GF-D8 (cell line): ENCODE data around the gene FAM227B.
A peak's percentile ranks its signal among the peaks of the same experiment; 100 is the strongest.
"Not testable (repeated sequence)": the region's sequence is repeated elsewhere in the genome, so short reads cannot be mapped to it uniquely, and the experiment has no call there.

ENCODE experiments used
- DNase-seq: peaks from one replicate; lab custom pipeline; 2025; lab: John Stamatoyannopoulos, UW

Gene FAM227B

DNA sequence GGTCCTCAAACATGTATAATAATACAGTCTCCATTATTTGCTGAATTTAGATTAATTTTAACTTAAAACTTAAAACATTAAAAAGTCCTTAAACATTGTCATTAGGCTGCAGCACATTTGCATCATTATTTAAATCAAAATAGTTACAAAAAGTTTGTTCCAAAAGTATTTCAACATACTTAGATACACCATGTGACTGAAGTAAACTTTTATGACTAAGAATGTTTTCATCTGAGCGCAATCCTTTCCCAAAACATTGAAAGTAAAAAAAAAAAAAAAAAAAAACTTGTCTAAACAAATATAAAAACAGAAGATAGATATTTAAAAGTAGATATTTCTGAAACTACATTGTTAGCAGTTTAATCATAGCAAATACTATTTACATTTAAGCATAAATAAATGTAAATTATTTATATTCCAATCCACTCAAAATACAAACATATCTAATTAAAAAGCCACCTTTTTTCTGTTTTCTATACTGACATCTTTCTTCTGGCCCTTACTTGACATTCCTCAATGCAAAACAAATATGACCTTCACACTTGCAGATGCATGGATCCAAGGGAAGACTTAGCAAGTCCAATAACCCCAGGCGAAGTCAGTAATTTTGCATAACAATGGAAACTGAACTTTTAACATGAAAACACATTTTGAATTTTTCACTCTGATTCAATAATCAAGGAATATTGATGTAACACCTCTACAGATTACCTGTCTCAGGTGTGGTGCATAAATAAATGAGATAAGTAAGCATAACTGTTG is 10.3 kb downstream of the FAM227B start:
- DNase-seq = no peak

DNA sequence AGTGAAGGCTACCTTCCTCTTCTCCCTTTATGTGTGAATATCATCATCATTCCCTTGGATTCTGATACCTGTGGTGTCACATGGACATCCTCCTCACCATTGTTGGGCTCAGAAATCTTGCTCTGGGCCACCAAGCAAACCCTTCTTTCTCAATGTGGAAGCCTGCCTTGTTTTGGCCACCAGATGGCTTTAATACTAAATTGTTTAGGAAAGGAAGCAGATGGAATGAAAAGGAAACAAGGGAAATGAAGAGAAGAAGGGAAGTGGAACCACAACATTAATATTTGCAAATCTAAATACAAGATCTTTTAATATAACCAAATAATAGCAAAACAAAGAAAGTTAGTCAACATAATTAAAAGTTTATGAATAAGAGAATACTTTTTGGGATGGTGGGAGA is 14.0 kb downstream of the FAM227B start:
- DNase-seq = no peak

DNA sequence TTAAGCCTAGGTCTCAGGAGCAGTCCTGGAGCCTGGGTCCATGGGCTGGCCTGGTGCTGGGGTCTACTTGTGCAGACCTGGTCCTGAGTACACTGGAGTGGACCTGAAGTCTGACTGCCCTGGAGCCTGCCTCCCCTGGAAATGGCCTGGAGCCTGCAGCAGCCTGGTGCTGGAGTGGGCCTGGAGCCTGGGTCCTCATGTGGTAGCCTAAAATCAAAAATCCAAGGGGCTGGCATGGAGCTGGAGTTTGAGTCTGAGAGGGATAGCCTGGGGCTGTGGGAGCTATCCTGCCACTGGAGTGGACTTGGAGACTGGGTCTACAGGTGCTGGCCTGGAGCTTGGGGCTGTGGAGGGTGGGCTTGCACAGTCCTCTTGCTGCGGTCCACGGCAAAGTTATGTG is 15.0 kb downstream of the FAM227B start:
- no peak for DNase-seq

DNA sequence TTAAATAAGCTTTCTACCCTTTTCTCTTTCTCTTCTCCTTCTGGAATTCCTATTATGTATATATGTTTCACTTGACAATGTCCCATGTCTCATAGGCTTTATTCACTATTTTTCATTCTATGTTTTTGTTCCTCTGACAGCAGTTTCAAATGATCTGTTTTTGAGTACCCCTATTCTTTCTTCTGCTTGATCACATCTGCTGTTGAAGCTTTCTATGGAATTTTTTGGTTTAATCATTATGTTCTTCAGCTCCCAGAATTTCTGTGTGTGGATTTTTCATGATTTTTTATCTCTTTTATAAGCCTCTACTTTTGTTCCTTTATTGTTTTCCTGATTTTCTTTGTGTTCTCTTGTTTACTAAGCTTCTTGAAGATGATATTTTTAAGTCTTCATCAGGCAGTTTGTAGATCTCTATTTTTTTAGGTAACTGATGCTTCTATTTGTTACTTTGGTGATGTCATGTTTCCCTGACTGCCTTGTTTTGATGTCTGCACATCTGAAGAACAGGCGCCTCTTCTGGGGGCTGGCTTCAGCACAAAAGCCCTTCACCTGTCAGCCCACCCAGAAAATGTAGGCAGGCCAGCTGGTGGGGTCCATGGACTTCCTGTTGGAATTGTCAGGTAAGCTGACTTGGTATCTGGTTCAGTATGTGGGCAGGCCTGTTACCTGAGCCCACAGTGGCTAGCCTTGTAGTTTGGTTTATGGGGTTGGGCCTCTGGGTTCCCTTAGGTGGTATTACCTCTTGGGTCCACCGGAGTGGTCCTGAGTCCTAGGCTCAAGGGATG is 15.8 kb downstream of the FAM227B start:
- no peak for DNase-seq

DNA sequence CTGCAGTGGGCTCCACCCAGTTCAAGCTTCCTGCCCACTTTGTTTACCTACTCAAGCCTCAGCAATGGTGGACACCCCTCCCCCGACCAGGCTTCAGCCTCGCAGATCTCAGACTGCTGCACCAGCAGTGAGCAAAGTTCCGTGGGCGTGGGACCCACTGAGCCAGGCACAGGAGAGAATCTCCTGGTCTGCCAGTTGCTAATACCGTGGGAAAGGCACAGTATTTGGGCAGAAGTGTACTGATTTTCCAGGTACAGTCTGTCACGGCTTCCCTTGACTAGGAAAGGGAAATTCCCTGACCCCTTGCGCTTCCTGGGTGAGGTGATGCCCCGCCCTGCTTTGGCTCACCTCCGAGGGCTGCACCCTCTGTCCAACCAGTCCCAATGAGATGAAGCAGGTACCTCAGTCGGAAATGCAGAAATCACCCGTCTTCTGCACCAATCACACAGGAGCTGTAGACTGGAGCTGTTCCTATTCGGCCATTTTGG is 27.7 kb downstream of the FAM227B start:
- not testable (repeated sequence) for DNase-seq

DNA sequence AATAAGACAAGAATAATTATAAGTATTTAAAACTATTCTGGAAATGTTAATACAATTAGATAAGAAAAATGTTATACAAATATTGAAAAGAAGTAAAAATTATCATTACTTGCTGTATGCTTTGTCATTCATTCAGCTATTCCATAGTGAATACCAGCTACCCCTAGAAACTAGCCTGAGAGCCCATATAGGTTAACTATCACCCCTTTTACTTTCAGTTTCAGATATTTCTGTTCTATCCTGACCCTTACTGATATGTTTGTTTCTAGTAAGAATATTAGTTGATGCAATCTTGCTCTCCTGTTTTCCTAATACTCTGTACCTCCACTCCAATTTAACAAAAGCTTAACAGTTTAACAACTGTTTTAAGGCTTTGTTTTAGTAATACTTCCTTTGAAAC is 31.6 kb downstream of the FAM227B start:
- DNase-seq = no peak

DNA sequence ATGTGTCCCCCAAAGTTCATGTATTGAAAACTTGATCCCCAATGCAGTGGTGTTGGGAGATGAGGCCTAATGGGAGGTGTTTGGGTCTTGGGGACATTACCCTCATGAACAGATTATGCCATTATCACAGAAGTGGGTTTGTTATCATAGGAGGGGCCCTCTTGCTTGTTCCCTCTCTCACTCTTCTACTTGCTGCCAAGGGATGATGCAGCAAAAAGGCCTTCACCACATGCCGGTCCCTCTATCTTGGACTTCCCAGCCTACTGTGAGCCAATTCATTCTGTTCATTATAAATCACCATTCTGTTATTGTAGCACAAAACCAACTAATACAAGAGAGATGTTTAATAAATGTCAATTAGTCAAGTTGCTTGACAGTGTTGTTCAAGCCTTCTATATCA is 47.2 kb downstream of the FAM227B start:
- DNase-seq = no peak

DNA sequence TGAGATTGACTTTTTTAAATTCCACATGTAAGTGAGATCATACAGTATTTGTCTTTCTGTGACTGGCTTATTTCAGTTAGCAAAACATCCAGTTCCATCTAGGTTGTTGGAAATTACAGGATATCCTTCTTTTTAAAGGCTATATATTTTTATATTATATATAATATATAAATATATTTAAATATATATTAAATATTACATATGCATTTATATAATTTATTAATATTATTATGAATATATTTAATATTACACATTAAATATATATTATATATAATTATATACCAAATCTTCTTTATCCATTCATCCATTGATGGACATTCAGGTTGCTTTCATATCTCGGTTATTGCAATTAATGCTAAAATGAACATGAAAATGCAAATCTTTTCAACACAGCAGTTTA is 49.9 kb downstream of the FAM227B start:
- no peak for DNase-seq

DNA sequence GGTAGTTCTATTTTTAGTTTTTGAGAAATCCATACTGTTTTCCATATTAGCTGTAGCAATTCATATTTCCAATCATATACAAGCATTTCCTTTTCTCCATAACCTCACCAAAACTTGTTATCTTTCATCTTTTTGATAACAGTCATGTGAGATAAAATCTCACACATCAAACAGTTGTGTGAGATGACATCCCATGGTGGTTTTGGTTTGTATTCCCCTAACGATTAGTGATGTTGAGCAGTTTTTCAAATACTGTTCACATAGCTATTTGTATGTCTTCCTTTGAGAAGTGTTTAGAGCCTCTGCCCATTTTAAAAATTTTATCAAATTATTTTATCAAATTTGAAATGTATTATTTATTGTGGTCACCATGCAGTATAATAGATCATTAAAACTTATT is 50.4 kb downstream of the FAM227B start:
- DNase-seq = no peak

DNA sequence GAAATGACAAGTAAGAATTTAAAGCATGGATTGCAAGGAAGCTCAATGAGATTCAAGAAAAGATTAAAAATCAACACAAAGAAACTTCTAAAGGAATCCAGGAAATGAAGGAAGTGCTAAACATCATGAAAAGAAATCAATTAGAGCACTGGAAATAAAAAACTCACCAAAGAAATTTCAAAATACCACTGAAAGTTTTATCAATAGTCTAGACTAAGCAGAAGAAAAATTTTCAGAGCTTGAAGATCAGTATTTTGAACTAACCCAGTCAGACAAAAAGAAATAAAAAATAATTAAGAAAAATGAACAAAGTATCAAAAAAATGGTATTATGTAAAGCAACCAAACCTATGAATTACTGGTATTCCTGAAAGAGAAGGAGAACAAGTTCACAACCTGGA is 60.6 kb downstream of the FAM227B start:
- DNase-seq = no peak

DNA sequence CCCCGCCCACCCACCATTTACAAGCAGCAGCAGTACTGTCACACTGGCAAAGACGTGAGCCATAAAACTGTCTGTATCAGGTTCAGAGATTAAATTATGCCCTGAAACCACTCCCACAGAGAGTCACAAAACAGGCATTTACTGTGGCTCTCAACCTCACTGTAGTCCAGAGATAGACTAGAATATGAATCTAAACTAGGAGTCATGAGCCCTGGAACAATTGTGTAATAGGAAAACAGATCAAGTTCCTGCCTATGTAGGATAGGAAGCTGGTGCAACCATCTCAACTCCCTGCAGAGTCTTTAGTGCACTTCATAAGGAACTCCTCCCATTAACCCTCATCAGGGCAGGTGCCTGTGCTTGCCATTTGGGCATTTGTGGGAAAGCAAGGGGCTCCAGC is 61.7 kb downstream of the FAM227B start:
- DNase-seq = peak; percentile 57

DNA sequence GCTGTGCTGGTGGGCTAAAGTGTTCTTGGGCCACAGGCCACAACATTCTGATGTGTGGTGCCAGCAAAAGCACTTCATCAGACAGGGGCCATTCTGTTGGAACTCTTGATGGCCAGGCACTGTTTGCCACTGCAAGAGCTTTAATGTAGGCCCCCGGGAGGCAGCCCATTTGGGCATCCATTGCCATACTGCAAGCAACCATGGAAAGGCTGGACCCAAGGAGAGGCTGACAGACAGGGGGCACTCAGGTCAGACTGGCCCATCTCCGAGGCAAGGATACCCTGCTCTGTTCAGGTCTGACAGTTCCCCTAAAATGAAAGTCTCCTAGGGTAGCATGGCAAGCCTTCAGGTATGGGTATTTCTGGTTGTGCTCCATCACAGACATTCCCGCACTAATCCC is 64.2 kb downstream of the FAM227B start:
- DNase-seq = no peak

DNA sequence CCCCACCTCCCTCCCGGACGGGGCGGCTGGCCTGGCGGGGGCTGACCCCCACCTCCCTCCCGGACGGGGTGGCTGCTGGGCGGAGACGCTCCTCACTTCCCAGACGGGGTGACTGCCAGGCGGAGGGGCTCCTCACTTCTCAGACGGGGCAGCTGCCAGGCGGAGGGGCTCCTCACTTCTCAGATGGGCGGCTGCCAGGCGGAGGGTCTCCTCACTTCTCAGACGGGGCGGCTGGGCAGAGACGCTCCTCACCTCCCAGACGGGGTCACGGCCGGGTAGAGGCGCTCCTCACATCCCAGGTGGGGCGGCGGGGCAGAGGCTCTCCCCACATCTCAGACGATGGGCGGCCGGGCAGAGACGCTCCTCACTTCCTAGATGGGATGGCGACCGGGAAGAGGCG is 70.3 kb downstream of the FAM227B start:
- not testable (repeated sequence) for DNase-seq

DNA sequence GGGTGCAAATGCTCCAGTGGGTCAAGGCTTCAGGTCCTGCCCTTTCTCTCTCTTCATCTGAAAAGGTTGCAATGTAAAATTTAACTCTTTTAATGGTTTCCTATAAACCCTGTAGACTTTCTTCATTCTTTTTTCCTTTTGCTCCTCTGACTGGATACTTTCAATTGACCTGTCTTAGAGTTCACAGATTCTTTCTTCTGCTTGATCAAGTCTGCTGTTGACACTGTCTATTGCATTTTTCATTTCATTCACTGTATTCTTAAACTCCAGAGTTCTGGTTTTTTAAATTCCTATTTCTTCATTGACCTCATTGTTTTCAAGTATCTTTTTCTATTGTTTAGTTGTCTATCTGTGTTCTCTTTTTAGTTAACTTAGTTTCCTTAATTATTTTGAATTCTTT is 82.1 kb downstream of the FAM227B start:
- no peak for DNase-seq

DNA sequence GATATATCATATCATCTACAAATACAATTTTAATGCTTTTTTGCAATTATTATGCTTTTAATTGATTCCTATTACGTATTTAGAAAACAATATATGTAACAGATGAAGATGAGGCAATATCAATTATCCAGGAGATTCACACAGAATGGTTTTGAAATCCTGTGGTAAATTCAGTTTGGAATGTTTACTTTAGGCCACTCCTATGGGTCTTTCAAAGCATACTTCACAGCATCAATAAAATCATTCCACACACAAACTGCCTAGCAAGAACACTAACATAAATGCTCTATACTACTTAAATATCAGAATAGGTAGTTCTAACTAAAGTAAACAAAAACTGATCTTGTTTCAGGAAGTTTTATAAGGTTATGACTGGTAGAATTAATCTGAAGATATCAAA is 90.5 kb downstream of the FAM227B start:
- DNase-seq = no peak

DNA sequence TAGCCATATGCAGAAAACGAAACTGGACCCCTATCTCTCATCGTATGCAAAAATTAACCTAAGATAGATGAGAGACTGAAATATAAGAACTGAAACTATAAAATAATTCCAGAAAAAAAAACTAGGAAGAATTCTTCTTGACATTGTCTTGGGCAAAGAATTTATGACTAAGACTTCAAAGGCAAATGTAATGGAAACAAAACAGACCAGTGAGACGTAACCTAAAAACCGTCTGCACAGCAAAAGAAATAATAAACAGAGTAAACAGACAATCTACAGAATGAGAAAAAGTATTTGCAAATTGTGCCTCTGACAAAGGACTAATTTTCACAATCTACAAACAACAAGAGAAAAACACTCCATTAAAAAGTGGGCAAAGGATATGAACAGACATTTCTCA is 92.3 kb downstream of the FAM227B start:
- no peak for DNase-seq

DNA sequence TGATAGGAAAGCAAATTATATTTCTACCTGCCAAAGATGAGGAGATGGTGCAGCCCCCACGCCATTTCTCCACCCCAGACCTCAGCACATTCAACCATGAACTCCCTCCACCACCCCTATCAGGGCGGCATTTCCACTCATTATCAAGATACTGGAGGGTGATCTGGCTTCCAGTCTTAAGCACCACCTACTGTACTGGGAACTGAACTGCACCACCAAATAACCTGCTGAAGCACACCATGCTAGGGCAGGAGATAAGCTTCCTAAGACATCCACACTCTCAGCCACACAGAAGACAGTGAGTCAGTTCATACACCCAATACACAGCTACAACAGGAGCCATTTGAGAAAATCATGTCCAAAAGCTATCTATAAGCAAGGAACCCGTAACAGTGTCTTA is 98.8 kb downstream of the FAM227B start:
- no peak for DNase-seq

DNA sequence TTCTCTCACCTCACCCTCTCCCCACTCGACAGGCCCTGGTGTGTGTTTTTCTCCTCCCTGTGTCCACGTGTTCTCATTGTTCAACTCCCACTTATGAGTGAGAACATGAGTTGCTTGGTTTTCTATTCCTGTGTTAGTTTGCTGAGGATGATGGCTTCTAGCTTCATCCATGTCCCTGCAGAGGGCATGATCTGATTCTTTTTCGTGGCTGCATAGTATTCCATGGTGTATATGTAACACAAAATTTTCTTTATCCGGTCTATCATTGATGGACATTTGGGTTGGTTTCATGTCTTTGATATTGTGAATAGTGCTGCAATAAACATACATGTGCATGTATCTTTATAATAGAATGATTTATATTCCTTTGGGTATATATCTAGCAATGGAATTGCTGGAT is 107.9 kb downstream of the FAM227B start:
- not testable (repeated sequence) for DNase-seq

DNA sequence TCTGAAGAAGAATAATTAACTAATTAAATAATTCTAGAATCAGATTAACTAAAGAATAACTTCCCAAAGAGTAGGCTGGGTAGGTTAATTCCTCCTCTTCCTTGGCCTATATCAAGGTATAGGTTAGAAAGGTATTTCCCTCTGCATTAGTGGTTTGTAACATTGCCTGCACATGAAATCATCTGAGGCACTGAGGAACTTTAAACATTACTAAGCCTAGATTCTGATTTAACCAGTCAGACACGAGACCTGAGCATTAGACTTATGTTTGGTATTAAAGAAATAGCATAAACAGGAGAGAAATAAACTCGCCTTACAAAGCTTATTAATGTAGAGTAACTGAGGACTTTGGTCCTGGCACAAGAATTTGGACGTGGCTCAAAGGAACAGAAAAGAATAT is 113.4 kb downstream of the FAM227B start:
- DNase-seq = no peak

DNA sequence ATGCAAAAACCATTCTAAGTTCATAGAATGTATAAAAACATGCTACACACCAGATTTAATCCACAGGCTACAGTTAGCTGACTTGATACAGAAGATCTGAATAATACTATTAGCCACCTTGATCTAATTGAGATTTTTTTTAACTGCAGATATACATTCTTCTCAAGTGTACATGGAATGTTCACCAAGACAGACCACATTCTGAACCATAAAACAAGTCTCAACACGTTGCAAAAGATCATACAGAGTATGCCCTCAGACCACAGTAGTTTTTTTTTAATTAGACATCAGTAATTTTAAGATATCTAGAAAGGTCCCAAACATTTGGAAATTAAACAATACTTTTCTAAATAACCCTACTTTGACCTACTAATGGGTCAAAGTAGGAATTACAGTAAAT is 114.3 kb downstream of the FAM227B start:
- no peak for DNase-seq

DNA sequence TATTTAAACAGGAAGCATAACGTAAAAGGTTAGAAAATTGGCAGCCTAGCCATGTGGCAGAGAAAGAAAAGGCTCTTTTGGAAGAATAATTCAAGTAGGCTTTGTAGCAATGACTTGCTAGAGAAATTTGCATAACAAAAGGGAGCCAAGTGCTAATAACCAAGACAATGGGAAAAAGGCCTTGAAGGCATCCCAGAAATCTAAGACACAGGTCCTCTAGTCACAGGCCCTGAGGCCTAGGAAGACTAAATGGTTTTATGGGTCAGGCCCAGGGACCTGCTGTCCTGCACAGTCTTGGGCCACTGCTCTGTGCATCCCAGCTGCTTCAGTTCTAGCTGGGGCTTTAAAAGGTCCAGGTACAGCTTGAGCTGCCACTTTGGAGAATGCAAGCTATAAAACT is 119.0 kb downstream of the FAM227B start:
- no peak for DNase-seq

DNA sequence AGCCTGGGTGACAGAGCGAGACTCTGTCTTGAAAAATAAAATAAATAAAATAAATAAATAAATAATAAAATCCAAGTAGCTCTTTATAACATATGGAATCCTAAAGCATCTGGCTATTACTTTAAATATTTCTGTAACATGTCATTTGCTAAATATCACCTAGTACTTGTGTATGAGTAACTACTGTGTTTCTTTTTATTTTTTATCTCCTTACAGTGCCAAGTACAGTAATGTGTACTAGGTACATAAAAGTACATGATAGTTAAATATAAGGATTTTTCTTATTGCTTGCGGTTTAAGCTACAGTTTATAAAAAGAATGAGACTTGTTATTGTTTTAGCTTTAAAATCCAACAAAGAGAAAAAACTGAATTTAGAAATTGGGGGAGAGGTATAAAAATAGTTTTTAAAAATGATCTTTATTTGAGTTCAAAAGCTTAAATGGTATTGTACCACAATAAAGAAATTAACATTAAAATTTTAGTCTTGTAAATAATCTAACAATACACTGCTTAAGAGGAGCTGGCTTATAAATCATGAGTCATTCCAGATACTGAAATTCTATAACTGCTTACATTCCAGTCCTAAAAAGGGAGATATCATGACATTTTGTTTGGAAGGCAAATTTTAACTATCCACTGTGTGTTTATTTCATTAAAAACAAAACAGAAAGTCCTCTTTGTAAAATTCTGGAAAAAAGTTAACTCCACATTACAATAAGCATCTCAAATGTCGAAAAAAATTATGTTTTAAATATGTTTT is 124.4 kb downstream of the FAM227B start:
- DNase-seq = no peak

DNA sequence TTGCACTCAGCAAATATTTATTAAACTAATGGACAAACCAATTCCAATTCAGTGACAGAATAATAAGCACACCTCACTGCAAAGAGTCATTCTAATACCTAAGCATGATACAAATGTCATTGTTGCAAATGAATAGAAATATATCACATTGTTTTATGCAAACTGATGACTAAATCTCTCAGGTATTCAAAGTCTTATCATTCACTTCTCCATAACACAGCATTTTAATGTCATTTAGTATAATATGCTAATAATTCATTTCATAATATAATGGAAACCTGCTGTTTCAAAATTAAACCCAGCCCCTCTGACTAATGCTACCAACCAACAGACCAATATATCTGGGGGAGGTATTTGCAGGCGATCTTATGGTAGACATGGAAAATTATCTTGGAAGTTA is 125.8 kb downstream of the FAM227B start:
- no peak for DNase-seq
